Measurements from ENCODE around the gene LCE6A. TPM values are rescaled to one million over a fixed set of nuclear protein-coding genes. Genes with fewer than 3 reads are reported as not detected.

LCE6A gene, protein sequence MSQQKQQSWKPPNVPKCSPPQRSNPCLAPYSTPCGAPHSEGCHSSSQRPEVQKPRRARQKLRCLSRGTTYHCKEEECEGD
- not detected for polyA plus RNA-seq (2012; ENCODE audit: insufficient read depth, insufficient read length, low read depth)

DNA sequence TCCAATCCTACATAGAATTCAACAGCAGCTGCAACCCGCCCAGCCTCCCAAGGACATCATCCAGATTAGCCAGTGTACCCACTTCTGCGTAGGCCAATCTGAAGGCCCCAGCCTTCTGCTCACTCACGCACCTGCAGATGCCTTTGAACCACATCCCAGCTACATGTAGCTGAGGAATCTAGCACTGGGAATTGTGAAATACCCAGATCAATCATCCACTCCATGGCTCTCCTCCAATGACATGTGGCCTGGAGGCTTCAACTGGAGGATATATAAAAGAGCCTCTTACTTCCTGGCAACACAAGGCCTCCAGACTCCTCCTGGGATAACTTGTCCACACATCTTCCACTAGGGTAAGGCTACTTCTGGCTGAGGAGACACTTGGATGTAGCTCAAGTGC lies at the start of gene LCE6A:
TSS of gene LCE6A (plus strand) at position 301 of the 400 bp plus-strand sequence. CDS start 665 bp downstream, outside the sequence.
- no peaks in the 10 kb centered on the region for H3K36me3 ChIP-seq
- no peaks in the 10 kb centered on the region for H3K9me3 ChIP-seq
- no peak within 1 kb of the TSS for H3K4me3 ChIP-seq (ENCODE audit: low read depth, low read length)
- TF ChIP-seq, protein P1, sequence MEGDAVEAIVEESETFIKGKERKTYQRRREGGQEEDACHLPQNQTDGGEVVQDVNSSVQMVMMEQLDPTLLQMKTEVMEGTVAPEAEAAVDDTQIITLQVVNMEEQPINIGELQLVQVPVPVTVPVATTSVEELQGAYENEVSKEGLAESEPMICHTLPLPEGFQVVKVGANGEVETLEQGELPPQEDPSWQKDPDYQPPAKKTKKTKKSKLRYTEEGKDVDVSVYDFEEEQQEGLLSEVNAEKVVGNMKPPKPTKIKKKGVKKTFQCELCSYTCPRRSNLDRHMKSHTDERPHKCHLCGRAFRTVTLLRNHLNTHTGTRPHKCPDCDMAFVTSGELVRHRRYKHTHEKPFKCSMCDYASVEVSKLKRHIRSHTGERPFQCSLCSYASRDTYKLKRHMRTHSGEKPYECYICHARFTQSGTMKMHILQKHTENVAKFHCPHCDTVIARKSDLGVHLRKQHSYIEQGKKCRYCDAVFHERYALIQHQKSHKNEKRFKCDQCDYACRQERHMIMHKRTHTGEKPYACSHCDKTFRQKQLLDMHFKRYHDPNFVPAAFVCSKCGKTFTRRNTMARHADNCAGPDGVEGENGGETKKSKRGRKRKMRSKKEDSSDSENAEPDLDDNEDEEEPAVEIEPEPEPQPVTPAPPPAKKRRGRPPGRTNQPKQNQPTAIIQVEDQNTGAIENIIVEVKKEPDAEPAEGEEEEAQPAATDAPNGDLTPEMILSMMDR (IDR thresholded peaks at IDR 0.05; ENCODE audit: low read depth, low read length) = no peak
- no peaks in the 10 kb centered on the region for H3K4me1 ChIP-seq
- DNase-seq = no peak
- no peaks in the 10 kb centered on the region for H3K27me3 ChIP-seq

- Histone ChIP-seq H3K4me1 (no peaks in the 10 kb centered on the region), H3K27me3 (no peaks in the 10 kb centered on the region), H3K4me3 (ENCODE audit: low read depth, low read length) (no peak overlapping the region), H3K36me3 (no peaks in the 10 kb centered on the region), H3K9me3 (no peaks in the 10 kb centered on the region)
- TF ChIP-seq, protein P1 (IDR thresholded peaks at IDR 0.05; ENCODE audit: low read depth, low read length) = no peak
- no peak for DNase-seq
Observed at GRCh38 chr1:152795686-152796085, 47.0 kb upstream of the LCE6A start.

DNA sequence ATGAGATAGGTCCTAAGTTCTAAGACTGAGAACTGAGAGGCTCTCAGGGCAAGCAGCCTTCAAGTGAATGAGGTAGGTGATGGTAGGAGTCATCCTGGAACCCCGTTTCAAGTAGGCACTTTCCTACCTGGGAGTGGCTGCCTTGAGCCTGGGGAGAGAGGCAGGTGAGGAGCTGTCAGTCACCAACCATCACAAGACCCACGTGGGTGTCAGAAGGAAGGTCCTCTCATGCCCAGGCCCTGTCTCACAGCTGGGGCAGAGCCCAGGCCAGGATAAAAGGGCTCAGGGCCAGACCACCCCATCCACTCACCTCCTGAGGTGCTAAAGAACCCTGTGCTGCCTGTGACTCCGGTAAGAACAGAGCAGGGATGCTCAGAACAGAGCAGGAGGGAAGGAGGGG lies 46.2 kb upstream of the LCE6A start, which contains the start of gene LCE1D:
TSS of gene LCE1D (plus strand) at position 301 of the 400 bp plus-strand sequence. CDS start 1,074 bp downstream, outside the sequence.
- no peaks in the 10 kb centered on the region for H3K27me3 ChIP-seq
- DNase-seq = no peak
- H3K4me3 ChIP-seq (ENCODE audit: low read depth, low read length) = no peak within 1 kb of the TSS
- TF ChIP-seq, protein P1 (IDR thresholded peaks at IDR 0.05; ENCODE audit: low read depth, low read length) = no peak
- no peaks in the 10 kb centered on the region for H3K9me3 ChIP-seq
- no peaks in the 10 kb centered on the region for H3K36me3 ChIP-seq
- no peaks in the 10 kb centered on the region for H3K4me1 ChIP-seq

GRCh38 chr1:152801333-152801732 lies 41.3 kb upstream of the LCE6A start:
- DNase-seq = no peak
- TF ChIP-seq, protein P1 (IDR thresholded peaks at IDR 0.05; ENCODE audit: low read depth, low read length) = no peak

GRCh38 chr1:152806576-152806975 lies 36.1 kb upstream of the LCE6A start, which contains the start of gene LCE1C:
LCE1C (minus strand) TSS chr1:152806651; CDS start chr1:152805478, 1,173 bp downstream.
- Histone ChIP-seq H3K27me3 (no peaks in the 10 kb centered on the region), H3K4me1 (no peaks in the 10 kb centered on the region), H3K4me3 (ENCODE audit: low read depth, low read length) (no peak within 1 kb of the TSS), H3K9me3 (no peaks in the 10 kb centered on the region), H3K36me3 (no peaks in the 10 kb centered on the region)
- DNase-seq = no peak
- TF ChIP-seq, protein P1 (IDR thresholded peaks at IDR 0.05; ENCODE audit: low read depth, low read length) = no peak

More at GRCh38 chr1:152801333-152801732, 41.3 kb upstream of the LCE6A start:
- Histone ChIP-seq H3K27me3 (no peaks in the 10 kb centered on the region), H3K4me1 (no peaks in the 10 kb centered on the region), H3K9me3 (no peaks in the 10 kb centered on the region), H3K36me3 (no peaks in the 10 kb centered on the region), H3K4me3 (ENCODE audit: low read depth, low read length) (no peak overlapping the region)

DNA sequence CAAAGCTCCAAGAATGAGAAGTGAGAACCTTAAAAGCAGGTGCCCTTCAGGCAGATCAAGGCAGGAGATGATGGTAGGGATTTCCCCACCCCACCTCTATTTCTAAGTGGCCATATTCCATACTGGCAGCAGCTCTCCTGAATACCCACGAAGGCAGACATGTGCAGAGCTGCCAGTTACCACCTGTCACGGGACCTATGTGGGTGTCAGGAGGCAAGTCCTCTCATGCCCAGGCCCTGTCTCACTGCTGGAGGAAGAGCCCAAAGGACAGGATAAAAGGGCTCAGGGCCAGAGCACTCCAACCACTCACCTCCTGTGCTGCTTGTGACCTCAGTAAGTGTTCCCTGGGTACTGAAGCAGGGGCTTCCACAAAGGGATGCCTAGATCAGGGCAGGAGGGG lies 31.6 kb upstream of the LCE6A start:
- H3K9me3 ChIP-seq = no peaks in the 10 kb centered on the region
- TF ChIP-seq, protein P1 (IDR thresholded peaks at IDR 0.05; ENCODE audit: low read depth, low read length) = no peak
- no peak overlapping the region for H3K4me3 ChIP-seq (ENCODE audit: low read depth, low read length)
- H3K36me3 ChIP-seq = no peaks in the 10 kb centered on the region
- DNase-seq = no peak
- H3K27me3 ChIP-seq = no peaks in the 10 kb centered on the region
- no peaks in the 10 kb centered on the region for H3K4me1 ChIP-seq

Data from BE2C (cell line).